Sigmoid colon (tissue), 7 donors: ENCODE measurements around the gene SLC12A8. TPM values are rescaled to one million over a fixed set of nuclear protein-coding genes. Genes with fewer than 3 reads are reported as not detected.

ENCODE experiments used
- DNase-seq: peaks from one replicate; pipeline ENCODE4 v3.0.0-alpha.2; 2019
- H3K27ac ChIP-seq, 4 donors: fragments of 200-600 bp; sonication (generic); one replicate each; pipeline ENCODE4 v1.5.1; 2016 to 2019; ENCODE audit warnings: mild to moderate bottlenecking in 1 of 4
- H3K27me3 ChIP-seq, 3 donors: fragments of 200-600 bp; sonication (generic); one replicate each; pipeline ENCODE4 v1.5.1; 2019; ENCODE audit warnings: mild to moderate bottlenecking in 1 of 3
- H3K36me3 ChIP-seq, 4 donors: fragments of 200-600 bp; sonication (generic); one replicate each; pipeline ENCODE4 v1.5.1; 2016 to 2019
- H3K4me1 ChIP-seq, 4 donors: fragments of 200-600 bp; sonication (generic); one replicate each; pipeline ENCODE4 v1.5.1; 2017 to 2019
- H3K4me3 ChIP-seq, 4 donors: fragments of 200-600 bp; sonication (generic); one replicate each; pipeline ENCODE4 v1.5.1; 2017 to 2019; ENCODE audit warnings: mild to moderate bottlenecking in 2 of 4, moderate library complexity in 1 of 4
- H3K9me3 ChIP-seq, 4 donors: fragments of 200-600 bp in 3 of 4; sonication (generic) in 3 of 4; one replicate each; pipeline versions ENCODE4 v1.5.1 to v1.6.1; 2013 to 2019
- CTCF ChIP-seq, 4 experiments: fragments of 450-650 bp in 3 of 4; fragments of 200-600 bp in 1 of 4; IDR thresholded peaks; one replicate each; pipeline ENCODE4 v1.5.1; 2016 to 2019; ENCODE audit warnings: antibody characterized with exemption in 4 of 4, mild to moderate bottlenecking in 3 of 4, moderate library complexity in 2 of 4
- EP300 ChIP-seq, 4 donors: sonication (generic); formaldehyde crosslinking; IDR thresholded peaks; one replicate each; pipeline ENCODE4 v1.6.1; 2017; ENCODE audit warnings: antibody characterized with exemption in 4 of 4
- POLR2A ChIP-seq, 2 donors: fragments of 450-650 bp; IDR thresholded peaks; one replicate each; pipeline ENCODE4 v1.6.1; 2016; ENCODE audit warnings: antibody characterized with exemption in 2 of 2, mild to moderate bottlenecking in 2 of 2, moderate library complexity in 2 of 2
- POLR2AphosphoS5 ChIP-seq, 4 donors: sonication (generic); formaldehyde crosslinking; IDR thresholded peaks; one replicate each; pipeline ENCODE4 v1.6.1; 2017; ENCODE audit warnings: antibody characterized with exemption in 4 of 4
- WGBS, 2 donors: extraction: QIAGEN DNeasy Blood & Tissue Kit; methylation state at CpG; one replicate each; pipeline ENCODE4 v1.1.7; 2013; 5-methylcytosine and 5-hydroxymethylcytosine counted together
- intact Hi-C: fragments of 100-400 bp; cut with DNase I; formaldehyde crosslinking; loops from one replicate; pipeline ENCODE4 v1.15.1; 2023
- polyA plus RNA-seq, 3 donors: library from polyadenylated mRNA; stranded (reverse); fragments of 200-250 nt; gene quantifications; one replicate each; pipeline ENCODE4 v1.2.3, GENCODE V29; 2013
- total RNA-seq, 4 donors: library from RNA; depleted of rRNA; stranded (reverse); fragments of >200 nt; gene quantifications; one replicate each; pipeline ENCODE4 v1.1.0, GENCODE V29; 2016
- donor health status: healthy with polysubstance abuse.
- donor health status: Bipolar disorder and iron deficiency.
- donor health status: healthy.

SLC12A8 gene
- total and polyA plus RNA-seq, 7 donors = 0.33 to 6.3 (median 1.7) TPM; not detected in 3

- Histone ChIP-seq H3K27ac (no peak overlapping the region), H3K27me3 (no peaks in the 10 kb centered on the region), H3K9me3 (peaks cover 0 to 2% (median 0%) of the 10 kb centered on the region in 4 donors), H3K4me1 (no peaks in the 10 kb centered on the region), H3K4me3 (no peak overlapping the region), H3K36me3 (peaks cover 0 to 5% (median 0%) of the 10 kb centered on the region in 4 donors)
- WGBS, 2 donors = 77 to 96% methylated on average over 4 of the region's 4 CpGs
- intact Hi-C loops = no loop called here
- TF ChIP-seq EP300 (IDR thresholded peaks at IDR 0.05) = no peak
- TF ChIP-seq CTCF (IDR thresholded peaks at IDR 0.05) = no peak
- no peak for TF ChIP-seq POLR2AphosphoS5 (IDR thresholded peaks at IDR 0.05)
- no peak for TF ChIP-seq POLR2A (IDR thresholded peaks at IDR 0.05)
- no peak for DNase-seq
Measured at GRCh38 chr3:125257536-125257935, 45.0 kb upstream of the SLC12A8 start.

DNA sequence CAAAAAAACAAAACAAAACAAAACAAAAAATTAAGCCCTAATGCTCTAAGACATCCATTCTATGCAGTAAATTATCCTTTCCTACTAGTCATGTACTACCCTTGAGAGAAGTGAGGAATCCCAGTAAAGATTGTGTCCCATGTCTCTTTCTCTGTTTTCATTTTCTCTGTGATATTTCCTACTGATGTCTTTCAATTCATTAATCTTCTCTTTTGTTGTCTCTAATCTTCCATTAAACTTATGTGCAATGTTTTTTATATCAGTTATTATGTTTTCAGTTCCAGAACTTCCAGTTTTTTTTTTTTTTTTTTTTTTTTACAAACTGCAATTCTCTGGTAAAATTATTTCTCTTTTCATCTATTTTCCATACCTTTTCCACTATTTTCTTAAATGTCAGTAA lies 44.1 kb upstream of the SLC12A8 start:
- DNase-seq = no peak
- no peak for TF ChIP-seq POLR2AphosphoS5 (IDR thresholded peaks at IDR 0.05)
- TF ChIP-seq CTCF (IDR thresholded peaks at IDR 0.05) = no peak
- no peak for TF ChIP-seq POLR2A (IDR thresholded peaks at IDR 0.05)
- TF ChIP-seq EP300 (IDR thresholded peaks at IDR 0.05) = no peak
- H3K27ac ChIP-seq = no peak overlapping the region
- no peak overlapping the region for H3K4me3 ChIP-seq
- peaks cover 0 to 2% (median 0%) of the 10 kb centered on the region in 4 donors for H3K9me3 ChIP-seq
- H3K4me1 ChIP-seq = no peaks in the 10 kb centered on the region
- no peaks in the 10 kb centered on the region for H3K27me3 ChIP-seq
- no peaks in the 10 kb centered on the region for H3K36me3 ChIP-seq
- intact Hi-C loops = no loop called here

GRCh38 chr3:125250973-125251372 lies 38.4 kb upstream of the SLC12A8 start:
- no peaks in the 10 kb centered on the region for H3K4me1 ChIP-seq
- H3K4me3 ChIP-seq = no peak overlapping the region
- H3K27me3 ChIP-seq = no peaks in the 10 kb centered on the region
- intact Hi-C loops = no loop called here
- DNase-seq = no peak
- 53 to 87% methylated on average over 2 of the region's 2 CpGs for WGBS, 2 donors
- peaks cover 0 to 6% (median 0%) of the 10 kb centered on the region in 4 donors for H3K36me3 ChIP-seq
- no peaks in the 10 kb centered on the region for H3K9me3 ChIP-seq
- H3K27ac ChIP-seq = no peak overlapping the region
- TF ChIP-seq CTCF (IDR thresholded peaks at IDR 0.05) (no peak), POLR2AphosphoS5 (IDR thresholded peaks at IDR 0.05) (no peak), EP300 (IDR thresholded peaks at IDR 0.05) (no peak), POLR2A (IDR thresholded peaks at IDR 0.05) (no peak)

GRCh38 chr3:125246237-125246636 lies 33.7 kb upstream of the SLC12A8 start:
- Histone ChIP-seq H3K4me3 (no peak overlapping the region), H3K36me3 (peaks cover 0 to 6% (median 0%) of the 10 kb centered on the region in 4 donors), H3K27me3 (no peaks in the 10 kb centered on the region), H3K27ac (no peak overlapping the region), H3K9me3 (no peaks in the 10 kb centered on the region), H3K4me1 (no peaks in the 10 kb centered on the region)
- intact Hi-C loops = no loop called here
- no peak for DNase-seq
- TF ChIP-seq POLR2A (IDR thresholded peaks at IDR 0.05) = no peak
- no peak for TF ChIP-seq CTCF (IDR thresholded peaks at IDR 0.05)
- no peak for TF ChIP-seq EP300 (IDR thresholded peaks at IDR 0.05)
- TF ChIP-seq POLR2AphosphoS5 (IDR thresholded peaks at IDR 0.05) = no peak
- 96 to 97% methylated on average over 1 of the region's 1 CpG for WGBS, 2 donors

DNA sequence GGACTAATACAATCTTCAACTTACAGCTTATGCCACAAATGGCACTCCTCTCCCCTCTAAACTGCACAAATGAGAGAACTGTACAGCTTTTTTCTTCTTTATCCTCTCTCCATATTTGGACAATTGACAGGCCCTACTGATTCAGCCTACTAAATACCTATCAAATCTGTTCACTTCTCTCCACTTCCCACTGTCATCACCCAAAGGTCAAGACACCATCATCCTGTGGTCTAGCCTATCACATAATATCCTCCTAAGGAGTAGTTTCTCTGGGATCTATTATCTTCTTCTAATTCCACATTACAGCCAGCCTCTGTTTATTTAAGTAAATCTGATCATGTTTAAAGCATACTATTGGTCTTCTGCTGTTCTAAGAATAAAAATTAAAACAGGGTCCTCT lies 33.0 kb upstream of the SLC12A8 start:
- Histone ChIP-seq H3K4me1 (no peaks in the 10 kb centered on the region), H3K9me3 (no peaks in the 10 kb centered on the region), H3K27ac (no peak overlapping the region), H3K4me3 (no peak overlapping the region), H3K36me3 (peaks cover 0 to 6% (median 0%) of the 10 kb centered on the region in 4 donors), H3K27me3 (no peaks in the 10 kb centered on the region)
- TF ChIP-seq POLR2A (IDR thresholded peaks at IDR 0.05) (no peak), EP300 (IDR thresholded peaks at IDR 0.05) (no peak), CTCF (IDR thresholded peaks at IDR 0.05) (no peak), POLR2AphosphoS5 (IDR thresholded peaks at IDR 0.05) (no peak)
- no peak for DNase-seq
- intact Hi-C loops = no loop called here
